NCI-H2196 treated with DMSO at 0.1 percent for 48 hours (cell line): ENCODE results near the gene GALNT17.

Experiments used
- DNase-seq: peaks from one replicate; lab custom pipeline; 2025; ENCODE audit not compliant: unreplicated experiment; lab: John Stamatoyannopoulos, UW

The GALNT17 gene

GRCh38 chr7:71132127-71132376 is at the start of gene GALNT17:
GALNT17 (plus strand) TSS chr7:71132144.
- no peak for DNase-seq

DNA sequence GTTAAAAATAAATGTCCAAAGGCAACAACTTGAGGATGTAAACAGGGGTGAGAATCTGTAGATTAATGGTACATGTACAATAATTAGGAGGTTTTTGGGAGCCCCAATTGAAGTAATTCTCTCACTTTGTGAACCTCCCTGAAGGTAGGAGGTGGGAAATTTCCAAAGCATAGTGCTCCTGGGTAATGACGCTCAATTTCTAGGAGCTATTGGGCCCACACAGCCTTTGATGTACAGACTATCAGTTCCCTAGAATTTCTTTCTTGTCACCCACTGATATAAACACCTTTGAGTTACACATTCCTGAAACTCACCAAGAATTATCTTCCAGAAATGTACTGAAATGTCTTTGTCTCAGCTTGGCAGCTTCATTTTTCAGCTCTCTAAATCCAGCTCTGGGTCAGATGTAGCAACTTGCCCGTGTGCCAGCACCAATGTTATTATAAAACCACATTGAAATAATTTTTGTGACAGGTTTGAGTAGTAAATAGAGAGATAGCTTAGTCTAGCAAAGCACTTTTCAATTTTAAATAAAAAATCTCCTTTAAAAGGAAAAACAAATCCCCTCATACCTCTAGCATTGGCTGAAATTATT is 36.6 kb upstream of the GALNT17 start:
- DNase-seq: no peak

GRCh38 chr7:71096351-71096750 is 35.6 kb upstream of the GALNT17 start:
- no peak for DNase-seq

- DNase-seq: no peak
Measured at GRCh38 chr7:71106226-71106625, 25.7 kb upstream of the GALNT17 start.

GRCh38 chr7:71112436-71112835 is 19.5 kb upstream of the GALNT17 start:
- DNase-seq: no peak

DNA sequence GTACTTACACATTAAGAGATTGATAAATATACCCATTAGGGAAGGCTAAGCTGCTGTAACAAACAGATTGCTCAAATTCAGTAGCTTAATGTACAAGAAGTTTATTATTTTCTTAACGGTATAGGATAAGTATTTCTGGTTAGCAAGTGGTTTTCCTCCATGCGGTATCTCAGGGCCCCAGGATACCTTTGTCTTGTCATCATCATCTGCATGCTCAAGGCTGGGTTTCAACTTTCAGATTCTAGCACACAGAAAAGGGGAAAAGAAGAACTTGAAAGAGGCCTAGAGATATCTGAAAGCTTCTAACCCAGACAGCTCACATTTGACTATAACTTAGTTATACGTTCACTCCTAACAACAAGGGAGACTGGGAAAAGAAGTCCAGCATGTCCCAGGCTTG is 11.8 kb upstream of the GALNT17 start:
- no peak for DNase-seq

- no peak for DNase-seq
Measured at GRCh38 chr7:71129126-71129525, 2.8 kb upstream of the GALNT17 start.

GRCh38 chr7:71130031-71130679 is 1.8 kb upstream of the GALNT17 start:
- DNase-seq: no peak

GRCh38 chr7:71131256-71132126 is 453 bp upstream of the GALNT17 start:
- no peak for DNase-seq

DNA sequence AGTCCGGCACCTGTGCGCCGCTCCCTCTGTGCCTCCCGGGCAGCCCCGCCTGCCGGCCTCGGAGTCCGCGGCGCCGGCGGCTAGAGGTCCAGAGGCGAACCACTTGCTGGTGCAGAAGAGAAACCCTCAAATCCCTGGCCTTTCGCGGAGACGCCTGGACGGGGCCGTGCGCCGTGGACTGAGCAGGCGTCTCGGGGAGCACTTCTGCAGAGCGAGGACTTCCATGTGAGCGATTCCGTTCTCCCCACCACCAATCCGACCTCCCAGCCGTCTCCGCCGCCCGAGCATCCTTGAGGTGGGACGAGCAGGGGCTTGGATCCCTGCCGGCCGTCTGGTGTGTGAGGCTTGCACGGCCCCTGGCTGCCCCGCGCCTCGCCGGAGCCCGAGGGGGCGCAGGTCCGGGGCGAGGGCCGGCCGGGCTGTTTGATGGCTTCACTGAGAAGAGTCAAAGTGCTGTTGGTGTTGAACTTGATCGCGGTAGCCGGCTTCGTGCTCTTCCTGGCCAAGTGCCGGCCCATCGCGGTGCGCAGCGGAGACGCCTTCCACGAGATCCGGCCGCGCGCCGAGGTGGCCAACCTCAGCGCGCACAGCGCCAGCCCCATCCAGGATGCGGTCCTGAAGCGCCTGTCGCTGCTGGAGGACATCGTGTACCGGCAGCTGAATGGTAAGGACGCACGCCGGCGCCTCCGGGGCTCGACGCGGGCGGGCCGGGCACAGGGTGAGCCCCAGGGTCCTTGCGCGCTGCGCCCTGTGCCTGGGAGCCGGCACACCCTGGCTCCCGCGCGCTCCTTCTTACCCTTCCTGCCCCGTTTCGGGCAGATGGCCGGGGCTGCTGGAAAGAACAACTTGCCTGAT is 660 bp downstream of the GALNT17 start:
- DNase-seq: no peak

DNA sequence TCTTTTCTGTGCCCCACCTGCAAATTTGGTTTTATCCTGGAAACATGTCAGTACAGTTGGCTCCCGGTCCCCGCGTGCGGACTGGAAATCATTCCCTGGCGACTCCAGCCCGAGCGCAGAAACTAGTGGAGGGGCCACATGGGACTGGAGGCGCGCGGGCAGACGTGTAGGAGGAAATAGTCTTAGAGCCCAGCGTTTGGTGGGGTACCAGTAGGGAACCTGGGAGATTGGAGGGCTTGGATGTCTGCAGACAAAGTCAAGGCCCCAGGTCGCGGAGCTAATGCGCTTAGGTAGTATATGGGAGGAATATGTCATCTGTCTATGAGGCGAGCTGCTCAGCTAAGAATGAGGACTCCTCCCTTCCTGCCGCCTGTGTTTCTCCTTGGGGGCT is 1.3 kb downstream of the GALNT17 start:
- no peak for DNase-seq

GRCh38 chr7:71133856-71134255 is 1.9 kb downstream of the GALNT17 start:
- no peak for DNase-seq

DNA sequence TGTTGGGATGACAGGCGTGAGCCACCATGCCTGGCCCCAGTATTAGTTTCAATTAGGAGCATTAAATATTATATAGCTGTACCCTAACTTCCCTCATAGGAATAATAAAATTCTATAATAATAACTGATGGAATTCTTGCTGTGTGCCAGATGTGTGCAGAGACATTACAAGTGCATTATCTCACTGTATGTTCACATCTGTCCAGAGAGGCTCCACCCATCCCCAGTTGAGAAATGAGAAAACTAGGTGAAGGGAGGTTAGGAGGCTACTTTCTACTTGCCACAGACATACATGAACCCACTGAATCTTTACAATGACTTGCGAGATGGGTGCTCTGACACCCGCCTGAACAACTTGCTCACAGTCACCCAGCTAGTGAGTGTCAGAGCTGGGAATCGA is 3.2 kb downstream of the GALNT17 start:
- no peak for DNase-seq

- no peak for DNase-seq
Measured at GRCh38 chr7:71135663-71136062, 3.7 kb downstream of the GALNT17 start.

DNA sequence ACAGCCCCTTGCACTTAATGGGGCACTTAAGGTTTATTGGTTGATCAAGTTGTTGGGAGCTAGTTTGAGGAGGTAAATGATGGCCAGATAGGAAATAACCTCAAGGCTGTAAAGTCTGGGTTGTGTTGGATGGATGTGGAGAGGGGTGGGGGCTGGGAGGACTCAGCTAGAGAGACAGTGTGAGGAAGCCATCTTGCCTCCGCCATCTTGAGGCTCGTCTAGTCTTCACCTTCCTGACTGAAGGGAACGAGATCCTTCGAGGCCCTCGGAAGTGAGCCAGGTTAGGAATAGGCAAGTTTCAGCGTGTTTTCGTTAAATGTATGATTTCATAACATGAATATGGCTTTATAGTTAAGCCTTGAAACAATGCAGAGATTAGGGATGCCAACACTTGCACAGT is 5.5 kb downstream of the GALNT17 start:
- no peak for DNase-seq

DNA sequence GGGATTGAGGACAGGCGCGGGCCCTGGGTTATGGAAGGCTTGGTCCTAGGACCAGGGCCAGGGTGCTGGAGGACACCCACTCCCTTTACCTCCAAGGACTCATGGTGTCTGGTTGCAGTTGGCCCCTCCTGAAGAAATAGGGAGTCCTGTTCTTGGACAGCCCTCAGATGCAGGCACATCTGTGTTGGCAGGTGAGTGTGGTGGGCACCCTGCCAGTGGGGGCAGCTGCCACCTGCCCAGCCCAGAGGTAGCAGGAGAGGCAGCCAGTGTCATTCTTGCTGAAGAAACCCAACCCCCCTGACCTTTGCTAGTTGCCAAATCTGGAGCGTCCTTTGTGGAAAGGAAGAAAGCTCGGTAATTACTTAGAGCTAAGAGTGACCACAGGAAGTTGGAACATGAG is 8.3 kb downstream of the GALNT17 start:
- no peak for DNase-seq

- no peak for DNase-seq
Measured at GRCh38 chr7:71144963-71145362, 13.0 kb downstream of the GALNT17 start.

DNA sequence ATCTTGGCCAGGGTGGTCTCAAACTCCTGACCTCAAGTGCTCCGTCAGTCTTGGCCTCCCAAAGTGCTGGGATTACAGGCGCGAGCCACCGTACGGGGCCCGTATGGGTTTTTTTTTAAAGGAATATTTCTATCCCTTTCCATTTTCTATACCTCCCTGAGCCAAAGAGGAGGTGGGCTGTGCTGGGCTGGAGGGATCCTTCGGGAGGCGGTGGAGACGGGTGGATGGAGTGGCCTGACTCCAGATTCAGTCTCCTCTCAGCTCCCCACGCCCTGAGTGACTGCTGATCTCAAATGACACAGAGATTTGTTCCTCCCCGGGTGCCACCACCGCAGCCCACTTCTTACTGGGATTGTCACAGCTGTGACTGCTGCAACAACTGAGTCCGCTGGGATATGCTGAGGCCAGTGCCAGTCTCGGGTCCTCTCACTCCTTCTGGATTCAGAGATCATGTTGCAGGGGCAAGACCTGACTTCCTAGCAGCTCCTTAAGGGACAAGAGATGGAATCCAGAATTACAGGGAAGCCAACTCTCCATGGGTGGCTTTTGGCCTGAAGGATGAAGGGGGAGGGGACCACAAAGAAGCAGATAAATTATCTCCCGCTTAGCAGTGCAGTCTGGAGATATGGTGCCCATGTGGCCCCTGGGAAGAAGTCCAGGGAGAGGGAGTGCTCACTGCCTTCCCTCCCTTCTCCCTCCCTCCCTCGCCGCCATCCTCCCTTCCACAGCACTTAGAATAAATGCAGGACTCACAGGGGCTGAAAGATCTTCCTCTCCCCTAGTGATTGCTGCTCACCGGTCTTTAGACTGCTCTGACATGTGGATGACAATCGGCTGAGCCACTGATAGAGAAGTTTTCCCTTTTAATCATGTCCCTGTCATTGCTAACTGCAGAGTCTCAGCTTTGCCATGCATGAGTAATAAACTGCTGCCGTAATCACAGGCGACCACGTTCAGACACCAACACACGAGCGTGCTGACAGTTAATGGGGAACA is 14.3 kb downstream of the GALNT17 start:
- DNase-seq: no peak

DNA sequence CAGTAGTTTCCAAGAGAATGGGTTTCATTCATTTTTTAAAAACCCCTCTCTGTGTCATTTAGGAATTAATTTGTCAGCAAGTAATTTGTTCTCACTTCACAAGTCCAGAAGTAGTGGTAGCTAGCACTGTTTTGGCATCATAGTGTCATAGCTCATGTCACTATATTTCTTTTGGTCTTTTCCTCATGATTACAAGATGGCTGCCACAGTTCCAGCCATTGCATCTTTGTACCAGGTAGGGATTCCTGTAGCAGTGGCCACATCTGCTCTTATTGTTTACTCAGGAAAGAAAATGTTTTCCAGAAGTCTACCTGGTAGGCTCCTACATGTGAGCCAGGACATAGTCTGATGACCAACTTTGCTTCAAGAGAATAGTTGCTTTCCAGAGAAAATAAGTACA is 16.2 kb downstream of the GALNT17 start:
- DNase-seq: no peak

DNA sequence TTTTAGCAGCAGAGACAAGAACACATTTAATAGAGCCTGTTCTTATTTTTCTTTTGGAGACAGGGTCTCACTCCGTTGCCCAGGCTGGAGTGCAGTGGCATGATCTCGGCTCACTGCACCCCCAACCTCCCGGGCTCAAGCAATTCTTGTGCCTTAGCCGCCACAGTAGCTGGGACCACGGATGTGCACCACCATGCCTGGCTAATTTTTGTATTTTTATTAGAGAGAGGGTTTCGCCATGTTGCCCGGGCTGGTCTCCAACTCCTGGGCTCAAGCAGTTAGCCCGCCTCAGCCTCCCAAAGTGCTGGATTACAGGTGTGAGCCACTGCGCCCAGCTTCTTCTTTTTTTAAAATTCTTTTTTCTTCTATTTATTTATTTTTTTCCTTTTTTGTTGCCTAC is 23.3 kb downstream of the GALNT17 start:
- DNase-seq: no peak
